SU-DHL-6 (cell line): ENCODE measurements around the gene KCNJ15.

Experiments
- H2AFZ ChIP-seq: fragments of 200-600 bp; sonication (generic); 2 replicates; pipeline ENCODE4 v1.6.1; 2014; ENCODE audit warnings: low read depth, mild to moderate bottlenecking, moderate library complexity, mixed read lengths, antibody characterized with exemption, low read length; ENCODE audit not compliant: severe bottlenecking
- H3F3A ChIP-seq: fragments of 200-600 bp; shearing (Covaris generic); 2 replicates; pipeline ENCODE4 v1.6.0; 2016; ENCODE audit warnings: antibody characterized with exemption, mild to moderate bottlenecking; ENCODE audit not compliant: insufficient read depth
- H3K27ac ChIP-seq: fragments of 200-600 bp; sonication (generic); 2 replicates; pipeline ENCODE4 v1.5.1; 2016; ENCODE audit warnings: low read depth, mild to moderate bottlenecking, low read length, moderate library complexity, mixed read lengths
- H3K27me3 ChIP-seq: fragments of 200-600 bp; sonication (generic), shearing (Covaris generic); 2 replicates; pipeline ENCODE4 v1.6.0; 2014; ENCODE audit warnings: mild to moderate bottlenecking, low read length
- H3K36me3 ChIP-seq: fragments of 200-600 bp; sonication (generic); 2 replicates; pipeline ENCODE4 v1.6.1; 2014; ENCODE audit warnings: mild to moderate bottlenecking, low read length, mixed read lengths
- H3K4me2 ChIP-seq: fragments of 300-600, 200-600 bp; shearing (Covaris generic), sonication (generic); 2 replicates; pipeline ENCODE4 v1.6.0; 2014; ENCODE audit warnings: low read length, low read depth, mild to moderate bottlenecking; ENCODE audit not compliant: poor library complexity, severe bottlenecking
- H3K4me3 ChIP-seq: fragments of 200-600 bp; sonication (generic); 2 replicates; pipeline ENCODE4 v1.5.1; 2014; ENCODE audit warnings: antibody characterized with exemption, low read length, mild to moderate bottlenecking, mixed read lengths; ENCODE audit not compliant: insufficient read depth, poor library complexity, severe bottlenecking
- H3K79me2 ChIP-seq: fragments of 200-600 bp; sonication (generic); 2 replicates; pipeline ENCODE4 v1.6.1; 2014; ENCODE audit warnings: mild to moderate bottlenecking, low read length, moderate library complexity; ENCODE audit not compliant: insufficient read depth
- H3K9ac ChIP-seq: fragments of 200-600 bp; sonication (generic); 2 replicates; pipeline ENCODE4 v1.7.0; 2014; ENCODE audit warnings: mild to moderate bottlenecking, low read length
- H3K9me2 ChIP-seq: fragments of 200-600 bp; sonication (generic); replicated peaks from 2 replicates; pipeline ENCODE4 v1.6.1; 2014; ENCODE audit warnings: low read length; ENCODE audit not compliant: insufficient read depth
- H3K9me3 ChIP-seq: fragments of 200-600 bp; sonication (generic); 2 replicates; pipeline ENCODE4 v1.6.1; 2014; ENCODE audit warnings: low read length, mixed read lengths; ENCODE audit not compliant: insufficient read depth
- H4K20me1 ChIP-seq: fragments of 200-600 bp; sonication (generic); 2 replicates; pipeline ENCODE4 v1.6.1; 2014; ENCODE audit warnings: low read depth, mild to moderate bottlenecking, antibody characterized with exemption, low read length, moderate library complexity, mixed read lengths
- CTCF ChIP-seq: fragments of 200-600 bp; sonication (generic); IDR thresholded peaks from one replicate; pipeline ENCODE4 v1.5.1; 2017; ENCODE audit warnings: antibody characterized with exemption, mild to moderate bottlenecking, low read length, moderate library complexity; ENCODE audit not compliant: insufficient read depth, poor library complexity, severe bottlenecking
- EZH2phosphoT487 ChIP-seq: fragments of 200-600 bp; sonication (generic), shearing (Covaris generic); conservative IDR thresholded peaks from 2 replicates; pipeline ENCODE4 v1.6.1; 2018; ENCODE audit warnings: mild to moderate bottlenecking, antibody characterized with exemption, low read length, moderate library complexity, mixed read lengths

KCNJ15 gene

GRCh38 chr21:38257667-38258066, 876 bp downstream of the KCNJ15 start:
- Histone ChIP-seq H3K9ac (no peak overlapping the region), H3F3A (no peaks in the 10 kb centered on the region), H4K20me1 (no peaks in the 10 kb centered on the region), H3K36me3 (no peaks in the 10 kb centered on the region), H3K4me2 (no peak overlapping the region), H2AFZ (no peak overlapping the region), H3K27ac (no peak overlapping the region), H3K9me2 (no peaks in the 10 kb centered on the region), H3K4me3 (no peak overlapping the region), H3K79me2 (no peaks in the 10 kb centered on the region), H3K27me3 (no peaks in the 10 kb centered on the region), H3K9me3 (no peaks in the 10 kb centered on the region)
- no peak for TF ChIP-seq CTCF
- TF ChIP-seq EZH2phosphoT487: no peak

- Histone ChIP-seq H3K27ac (no peak overlapping the region), H3K9me2 (no peaks in the 10 kb centered on the region), H3K36me3 (no peaks in the 10 kb centered on the region), H3K79me2 (no peaks in the 10 kb centered on the region), H3K4me3 (no peak overlapping the region), H3F3A (no peaks in the 10 kb centered on the region), H3K27me3 (no peaks in the 10 kb centered on the region), H3K9me3 (no peaks in the 10 kb centered on the region), H3K4me2 (no peak overlapping the region), H2AFZ (no peak overlapping the region), H3K9ac (no peak overlapping the region), H4K20me1 (no peaks in the 10 kb centered on the region)
- TF ChIP-seq CTCF: no peak
- no peak for TF ChIP-seq EZH2phosphoT487
Measured at GRCh38 chr21:38258521-38259485, 2.0 kb downstream of the KCNJ15 start.

GRCh38 chr21:38259665-38260064, 2.9 kb downstream of the KCNJ15 start:
- Histone ChIP-seq H3K36me3 (no peaks in the 10 kb centered on the region), H3K4me2 (no peak overlapping the region), H3F3A (no peaks in the 10 kb centered on the region), H3K9me3 (no peaks in the 10 kb centered on the region), H3K4me3 (no peak overlapping the region), H2AFZ (no peak overlapping the region), H3K27ac (no peak overlapping the region), H3K79me2 (no peaks in the 10 kb centered on the region), H3K27me3 (no peaks in the 10 kb centered on the region), H3K9me2 (no peaks in the 10 kb centered on the region), H4K20me1 (no peaks in the 10 kb centered on the region), H3K9ac (no peak overlapping the region)
- TF ChIP-seq CTCF (no peak), EZH2phosphoT487 (no peak)
